Measurements from ENCODE around the gene ZDHHC11B.
"Not testable (repeated sequence)": the region's sequence is repeated elsewhere in the genome, so short reads cannot be mapped to it uniquely, and the experiment has no call there.

- TF ChIP-seq, protein P1, sequence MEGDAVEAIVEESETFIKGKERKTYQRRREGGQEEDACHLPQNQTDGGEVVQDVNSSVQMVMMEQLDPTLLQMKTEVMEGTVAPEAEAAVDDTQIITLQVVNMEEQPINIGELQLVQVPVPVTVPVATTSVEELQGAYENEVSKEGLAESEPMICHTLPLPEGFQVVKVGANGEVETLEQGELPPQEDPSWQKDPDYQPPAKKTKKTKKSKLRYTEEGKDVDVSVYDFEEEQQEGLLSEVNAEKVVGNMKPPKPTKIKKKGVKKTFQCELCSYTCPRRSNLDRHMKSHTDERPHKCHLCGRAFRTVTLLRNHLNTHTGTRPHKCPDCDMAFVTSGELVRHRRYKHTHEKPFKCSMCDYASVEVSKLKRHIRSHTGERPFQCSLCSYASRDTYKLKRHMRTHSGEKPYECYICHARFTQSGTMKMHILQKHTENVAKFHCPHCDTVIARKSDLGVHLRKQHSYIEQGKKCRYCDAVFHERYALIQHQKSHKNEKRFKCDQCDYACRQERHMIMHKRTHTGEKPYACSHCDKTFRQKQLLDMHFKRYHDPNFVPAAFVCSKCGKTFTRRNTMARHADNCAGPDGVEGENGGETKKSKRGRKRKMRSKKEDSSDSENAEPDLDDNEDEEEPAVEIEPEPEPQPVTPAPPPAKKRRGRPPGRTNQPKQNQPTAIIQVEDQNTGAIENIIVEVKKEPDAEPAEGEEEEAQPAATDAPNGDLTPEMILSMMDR (IDR thresholded peaks at IDR 0.05 in 4 of 5, conservative IDR thresholded peaks at IDR 0.05 in 1 of 5): not testable (repeated sequence)
- not testable (repeated sequence) for TF ChIP-seq POLR2A (IDR thresholded peaks at IDR 0.05)
These were observed 5.6 kb downstream of the ZDHHC11B start for GRCh38 chr5:778967-779366.

Data from gastrocnemius medialis (tissue), 4 donors.